Activated T-cell treated with anti-CD3 and anti-CD28 coated beads for 48 hours (primary cell): Measurements from ENCODE around the gene CXXC1.
A peak's percentile ranks its signal among the peaks of the same experiment; 100 is the strongest.
"Not testable (repeated sequence)": the region's sequence is repeated elsewhere in the genome, so short reads cannot be mapped to it uniquely, and the experiment has no call there.

ENCODE experiments used
- DNase-seq: peaks from one replicate; pipeline ENCODE4 v3.0.0-alpha.2; 2020; ENCODE audit warnings: low read depth

CXXC1 gene

DNA sequence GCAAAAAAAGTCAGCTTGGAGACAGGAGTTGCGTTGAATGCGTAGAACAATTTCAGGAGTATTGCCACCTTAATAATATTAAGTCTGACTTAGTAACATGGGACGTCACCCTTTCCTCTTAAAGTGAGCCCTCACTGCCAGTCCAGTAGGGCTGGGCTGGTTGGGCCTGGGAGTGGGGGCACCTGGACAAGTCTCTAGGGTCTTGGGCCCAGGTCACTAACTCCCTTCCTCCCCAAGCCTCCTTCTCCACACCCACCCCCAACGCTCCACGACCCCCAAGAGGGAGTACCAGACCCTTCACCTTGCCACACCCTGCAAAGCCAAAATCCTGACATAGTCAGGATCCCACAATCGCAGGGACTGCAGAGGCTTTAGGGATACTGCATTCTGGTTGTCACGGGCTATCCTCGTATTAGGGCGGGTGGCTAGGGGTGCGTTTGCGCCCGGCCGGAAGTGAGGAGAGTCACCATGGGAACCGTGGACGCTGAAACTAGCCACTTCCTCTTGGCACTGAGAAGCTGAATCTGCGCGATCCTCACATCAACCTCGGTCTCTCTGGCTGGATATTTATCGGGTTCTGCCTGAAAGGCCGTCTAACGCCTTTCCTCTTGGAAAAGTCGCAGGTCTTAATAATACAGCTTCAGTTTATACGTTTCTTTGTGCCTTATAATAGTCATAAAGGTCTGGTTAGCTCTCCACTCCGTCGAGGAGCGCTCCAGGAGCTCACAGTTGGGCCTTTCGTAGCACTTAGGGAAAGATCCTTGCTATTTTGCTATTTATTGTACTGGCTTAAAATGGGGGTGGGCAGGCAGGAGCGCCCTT lies 10.3 kb upstream of the CXXC1 start:
- DNase-seq, result peak; percentile 64

DNA sequence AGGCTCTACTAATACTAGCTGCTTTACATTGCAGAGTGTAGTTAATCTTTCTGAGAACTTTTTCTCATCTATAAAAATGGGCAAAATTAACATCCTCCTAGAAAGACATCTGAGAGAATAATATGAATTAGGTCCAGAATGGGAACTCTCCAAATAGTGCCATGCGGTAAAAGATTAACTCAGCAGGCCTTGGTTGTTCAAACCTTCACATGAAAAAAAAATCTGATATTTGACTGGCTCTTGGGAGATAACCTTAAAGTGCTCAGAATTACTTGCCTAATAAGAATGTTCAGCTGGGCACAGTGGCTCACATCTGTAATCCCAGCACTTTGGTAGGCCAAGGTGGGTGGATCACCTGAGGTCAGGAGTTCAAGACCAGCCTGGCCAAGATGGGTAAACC lies 5.5 kb upstream of the CXXC1 start:
- no peak for DNase-seq

DNA sequence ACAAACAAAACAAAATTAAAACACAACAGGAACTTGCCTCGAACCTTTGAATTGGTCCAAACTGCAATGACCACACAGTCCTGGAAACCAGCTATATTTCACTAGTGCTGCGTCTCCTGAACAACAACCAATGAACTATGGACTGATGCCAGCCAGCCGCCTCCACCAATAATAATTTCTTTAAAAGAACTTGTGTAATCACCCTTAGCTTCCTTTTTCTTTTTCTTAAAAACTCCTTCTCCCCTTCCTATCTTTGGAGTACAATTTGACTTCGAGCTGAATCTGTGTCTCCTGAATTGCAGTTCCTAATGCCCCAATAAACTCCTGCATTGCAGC lies 1.6 kb upstream of the CXXC1 start:
- no peak for DNase-seq

DNA sequence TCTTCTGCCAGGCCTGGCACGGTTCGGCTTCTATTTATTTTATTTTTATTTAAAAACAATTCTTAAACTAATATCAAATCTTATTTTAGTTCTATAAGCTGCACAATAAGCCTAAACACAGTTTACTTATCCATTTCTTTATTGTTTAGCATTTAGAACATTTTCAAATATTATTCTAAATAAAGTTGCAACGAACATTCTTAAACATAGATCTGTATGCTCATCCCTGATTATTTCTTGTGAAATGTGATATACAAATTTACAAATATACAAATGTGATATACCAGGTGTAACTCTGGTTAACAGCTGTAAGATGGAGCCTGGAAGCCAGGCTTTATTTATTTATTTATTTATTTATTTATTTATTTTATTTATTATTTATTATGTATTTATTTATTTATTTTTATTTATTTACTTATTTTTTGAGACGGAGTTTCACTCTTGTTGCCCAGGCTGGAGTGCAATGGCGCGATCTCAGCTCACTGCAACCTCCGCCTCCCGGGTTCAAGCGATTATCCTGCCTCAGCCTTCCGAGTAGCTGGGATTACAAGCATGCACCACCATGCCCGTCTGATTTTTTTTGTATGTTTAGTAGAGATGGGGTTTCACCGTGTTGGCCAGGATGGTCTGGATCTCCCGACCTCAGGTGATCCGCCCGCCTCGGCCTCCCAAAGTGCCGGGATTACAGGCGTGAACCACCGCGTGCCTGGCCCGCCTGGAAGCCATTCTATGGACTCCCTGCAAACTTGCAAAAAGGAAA lies 1.0 kb upstream of the CXXC1 start:
- DNase-seq, result not testable (repeated sequence)

DNA sequence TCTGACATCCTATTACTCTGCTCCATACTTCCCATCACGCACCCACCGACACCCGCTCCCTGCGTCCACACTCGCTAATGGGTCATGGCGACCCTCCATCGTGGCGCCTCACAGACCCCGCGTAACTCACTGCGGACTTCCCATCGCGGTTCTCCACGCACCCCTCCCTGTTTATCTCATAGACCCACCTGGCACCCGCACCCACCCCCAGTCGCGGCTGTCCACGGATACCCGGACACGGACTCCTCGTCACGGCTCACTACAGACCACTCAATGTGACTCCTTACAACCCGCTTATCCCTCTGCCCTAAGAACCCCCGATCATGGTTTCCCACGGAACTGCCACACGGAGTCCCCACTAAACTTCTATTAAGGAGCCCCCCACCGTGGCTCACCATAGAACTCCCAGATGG lies 458 bp downstream of the CXXC1 start:
- DNase-seq, result no peak

DNA sequence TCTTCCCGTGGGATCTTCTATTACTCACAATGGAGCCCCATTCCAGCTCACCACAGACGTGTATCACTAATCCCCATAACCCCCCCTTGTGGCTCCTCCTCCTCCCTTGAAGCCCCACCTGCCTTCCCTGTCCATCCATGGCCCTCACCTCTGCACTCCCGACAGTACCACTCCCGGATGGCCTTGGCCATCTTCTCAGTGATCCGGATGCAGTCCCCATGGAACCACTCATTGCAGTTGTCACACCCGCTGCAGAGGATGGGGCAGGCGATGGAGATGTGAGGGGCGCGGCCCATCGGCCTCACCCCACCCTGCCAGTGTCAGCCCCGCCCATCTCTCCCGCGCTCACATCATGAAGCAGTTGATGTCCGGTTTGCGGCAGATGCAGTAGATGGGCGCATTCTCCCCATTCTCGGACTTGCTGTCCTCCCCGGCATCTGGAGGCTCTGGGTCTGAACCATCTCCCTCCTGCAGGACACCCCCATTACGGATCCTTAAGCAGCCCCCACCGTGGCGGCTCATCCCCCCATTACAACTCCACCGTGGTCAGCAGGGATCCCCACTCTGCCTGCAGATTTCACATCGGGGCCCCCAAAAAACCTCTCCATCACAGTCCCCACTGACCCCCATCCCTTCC lies 983 bp downstream of the CXXC1 start:
- DNase-seq, result no peak

DNA sequence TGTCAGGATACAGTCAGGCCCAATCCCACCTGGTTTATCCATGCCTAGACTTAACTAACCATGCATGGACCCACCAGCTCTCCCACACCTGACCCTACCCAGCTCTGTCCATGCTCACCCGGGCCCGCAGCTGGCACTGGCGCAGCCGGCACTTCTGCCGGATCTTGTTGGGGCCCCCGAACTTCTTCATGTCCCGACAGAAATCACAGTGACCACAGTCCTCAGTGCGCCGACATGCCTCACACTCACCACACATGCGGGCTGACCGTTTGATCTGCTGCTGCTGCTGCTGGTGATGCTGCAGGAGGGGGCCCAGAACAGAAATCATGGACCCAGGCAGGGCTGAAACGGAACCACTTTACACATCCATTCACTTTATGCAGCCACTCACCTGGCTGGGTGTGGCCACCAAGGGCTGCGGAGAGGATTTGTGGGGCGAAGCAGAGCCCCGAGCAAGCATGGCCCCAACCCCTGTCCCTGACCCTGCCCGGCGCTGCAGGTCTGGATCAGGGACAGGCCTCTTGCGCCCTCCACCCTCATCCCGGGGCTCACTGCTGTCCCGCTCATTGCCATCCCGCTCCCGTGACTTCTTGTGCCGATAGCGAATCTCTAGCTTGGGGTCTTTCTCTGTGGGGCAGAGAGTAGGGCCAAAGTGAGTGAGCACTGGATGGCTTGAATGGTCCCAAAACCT lies 1.7 kb downstream of the CXXC1 start:
- no peak for DNase-seq

DNA sequence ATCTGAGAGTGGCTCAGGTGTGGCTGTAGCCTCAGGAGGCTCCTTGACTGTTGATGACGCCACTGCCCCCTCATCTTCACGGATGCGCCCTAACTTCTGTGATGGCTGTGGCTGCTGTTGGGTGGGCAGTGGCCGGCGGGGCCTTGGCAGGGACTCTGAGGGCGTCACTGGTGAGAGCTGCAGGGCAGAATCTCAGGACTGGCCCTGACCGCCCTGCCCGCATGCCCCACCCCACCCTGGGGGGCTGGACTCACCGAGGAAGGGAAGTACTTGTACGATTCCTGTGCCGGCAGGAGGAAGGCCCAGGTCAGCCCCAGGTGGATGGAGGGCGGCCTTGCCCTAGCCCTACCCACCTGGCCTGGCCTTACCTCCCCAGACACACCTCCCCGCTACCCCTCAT lies 2.4 kb downstream of the CXXC1 start:
- no peak for DNase-seq

DNA sequence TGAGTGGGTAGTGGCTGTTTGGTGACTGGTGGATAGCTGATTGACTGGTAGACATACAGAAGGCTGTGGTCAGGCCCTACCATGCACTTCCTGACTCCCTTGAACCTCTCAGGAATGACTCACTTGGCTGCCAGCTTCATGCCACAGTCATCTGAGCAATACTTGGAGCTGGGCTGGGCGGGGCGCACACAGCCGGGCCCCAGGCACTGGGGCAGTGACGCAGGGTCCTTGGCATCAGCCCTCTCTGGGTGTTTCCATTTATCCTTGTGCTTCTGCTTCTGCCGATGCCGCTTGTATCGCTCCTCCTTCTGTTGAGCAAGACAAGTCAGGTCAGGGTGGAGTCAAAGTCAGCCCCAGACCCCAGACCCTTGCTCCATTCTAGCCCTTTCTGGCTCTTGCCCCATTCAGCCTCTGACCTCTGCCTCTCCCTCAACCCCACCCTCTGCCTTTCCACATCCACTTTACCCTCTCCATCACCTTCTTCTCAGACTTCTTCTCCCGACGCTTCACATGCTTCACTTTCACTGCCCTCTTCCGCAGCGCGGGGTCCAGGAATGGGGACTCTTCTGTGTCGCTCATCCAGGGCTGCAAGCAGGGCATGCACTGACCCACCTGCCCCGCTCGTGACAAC lies 3.1 kb downstream of the CXXC1 start:
- no peak for DNase-seq

DNA sequence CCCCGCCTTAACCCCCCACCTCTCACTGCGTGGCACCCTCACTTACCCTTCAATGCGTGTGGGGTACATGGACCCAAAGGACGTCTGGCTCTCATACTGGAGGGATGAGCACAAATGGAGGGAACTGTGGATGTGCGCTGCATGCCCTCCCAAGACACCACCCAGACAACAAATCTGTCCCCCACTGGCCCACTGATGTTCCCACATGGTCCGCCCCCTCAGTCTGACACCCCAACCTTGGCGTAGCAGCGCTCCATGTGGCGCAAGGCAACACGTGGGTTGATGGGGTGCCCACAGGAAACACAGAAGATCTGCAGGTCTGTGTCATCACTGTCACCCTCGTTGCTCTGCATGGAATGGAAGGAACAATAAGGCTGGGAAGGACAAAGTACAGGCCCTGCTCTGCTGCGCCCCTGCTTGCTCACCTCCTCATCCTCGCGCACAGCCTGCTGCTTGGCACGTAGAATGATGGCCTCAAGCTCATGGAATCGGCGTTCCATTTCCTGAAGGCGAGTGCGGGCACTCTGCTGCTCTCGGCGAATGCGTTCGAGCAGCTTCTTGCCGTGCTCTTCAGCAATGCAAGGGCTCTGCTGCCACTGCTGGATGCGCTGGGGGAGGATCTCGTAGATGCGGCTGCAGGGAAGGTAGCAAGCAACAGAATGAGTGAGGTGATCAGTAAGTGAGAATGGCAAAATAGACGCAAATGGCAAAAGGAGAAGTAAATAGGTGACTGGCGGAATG lies 3.9 kb downstream of the CXXC1 start:
- DNase-seq, result no peak

DNA sequence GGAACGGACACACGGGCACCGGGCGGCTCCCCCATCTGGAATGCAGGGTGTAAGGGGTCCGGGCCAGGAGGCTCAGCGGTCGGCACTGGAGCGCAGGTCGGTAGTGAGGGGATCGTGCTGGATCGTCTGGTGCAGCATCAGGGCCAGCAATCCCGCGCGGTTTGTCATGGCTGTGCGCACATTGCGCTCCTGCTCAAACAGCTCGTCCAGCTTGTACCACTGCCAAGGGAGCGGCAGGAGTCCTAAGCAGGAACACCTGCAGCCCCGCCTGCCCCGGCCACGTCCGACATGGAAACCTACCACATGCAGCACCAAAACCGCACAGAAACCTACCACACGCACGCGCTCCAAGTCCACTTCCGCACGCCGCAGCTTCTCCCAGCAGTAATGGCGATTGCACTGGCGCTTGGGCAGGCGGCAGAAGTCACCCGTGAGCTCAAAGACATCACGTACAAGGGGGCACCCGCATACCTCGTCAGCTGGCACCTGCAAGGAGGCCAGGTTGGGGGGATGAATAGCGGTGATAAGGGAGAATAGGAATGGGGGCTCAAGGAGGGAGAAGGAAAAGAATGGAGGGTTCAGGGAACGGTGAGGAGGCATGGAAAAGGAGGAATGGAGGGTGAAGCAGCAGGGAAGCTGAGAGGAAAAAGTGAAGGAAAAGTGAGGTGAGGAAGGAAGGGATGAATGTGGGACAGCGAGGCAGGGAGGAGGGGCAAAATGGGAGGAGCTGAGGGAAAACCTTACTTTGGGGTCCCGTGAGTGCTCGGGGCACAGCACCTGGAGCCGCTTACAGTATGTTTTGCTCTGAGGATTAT lies 4.8 kb downstream of the CXXC1 start:
- no peak for DNase-seq

DNA sequence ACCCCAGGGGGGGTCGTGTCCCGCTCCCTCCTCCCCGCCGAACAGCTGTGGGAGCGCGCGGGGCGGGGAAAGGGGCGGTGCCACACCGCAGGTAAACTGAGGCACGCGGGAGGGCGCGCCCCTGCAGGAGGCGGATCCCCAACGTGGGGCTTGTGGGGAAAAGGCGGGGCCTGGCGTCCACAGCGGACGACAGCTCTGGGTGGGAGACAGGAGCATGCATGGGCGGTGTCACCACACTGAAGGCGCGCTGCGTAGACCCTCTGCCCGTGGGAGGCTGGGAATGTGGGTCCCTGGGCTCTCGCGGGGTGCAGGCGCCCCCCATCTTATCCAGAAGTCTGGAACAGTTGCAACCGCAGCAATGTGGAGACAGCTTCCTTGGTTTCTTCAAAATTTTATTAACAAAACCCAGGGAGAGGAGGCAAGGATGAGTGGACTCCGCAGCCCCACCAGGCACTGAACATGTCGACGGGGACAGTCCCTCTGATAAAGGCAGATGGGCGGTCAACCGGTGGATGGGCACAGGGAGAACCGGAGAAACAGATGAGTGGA lies 5.4 kb downstream of the CXXC1 start:
- no peak for DNase-seq

DNA sequence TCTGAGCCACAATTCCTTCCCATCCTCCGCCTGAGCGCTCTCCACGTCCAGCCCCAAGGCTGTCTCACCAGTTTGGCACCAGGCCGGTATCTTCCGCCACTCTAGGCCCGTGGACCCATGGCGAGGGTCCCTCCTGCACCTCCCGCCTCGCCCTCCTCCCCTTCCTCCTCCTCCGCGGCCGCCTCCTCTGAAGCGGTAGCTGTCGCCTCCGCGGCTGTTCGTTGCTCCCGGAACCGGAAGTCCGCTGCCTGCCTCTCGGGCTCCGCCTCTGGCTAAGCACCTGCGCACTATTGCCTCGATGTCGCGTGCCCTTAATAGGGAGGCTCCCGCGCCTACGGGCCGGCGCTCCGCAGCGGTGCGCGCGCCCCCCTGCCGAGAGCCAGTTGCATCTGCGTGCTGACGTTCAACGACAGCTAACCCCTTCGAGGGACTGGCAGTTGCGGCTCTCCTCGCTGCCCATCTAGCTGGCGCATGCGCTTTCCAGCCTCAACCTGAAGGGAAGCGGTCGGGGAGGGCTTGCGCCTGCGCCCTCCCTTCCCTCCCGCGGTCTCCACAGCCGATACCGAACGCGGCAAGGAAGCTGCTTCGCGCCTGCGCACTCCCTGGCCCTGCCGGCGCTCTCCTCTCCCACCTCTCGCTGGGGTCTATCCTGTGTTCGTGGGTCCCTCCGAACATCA lies 6.1 kb downstream of the CXXC1 start, which contains the start of gene MBD1:
MBD1 (minus strand) TSS at position 229 of the 677 bp plus-strand sequence. CDS start 1,531 bp downstream, outside the sequence.
- DNase-seq, result peak; percentile 91

DNA sequence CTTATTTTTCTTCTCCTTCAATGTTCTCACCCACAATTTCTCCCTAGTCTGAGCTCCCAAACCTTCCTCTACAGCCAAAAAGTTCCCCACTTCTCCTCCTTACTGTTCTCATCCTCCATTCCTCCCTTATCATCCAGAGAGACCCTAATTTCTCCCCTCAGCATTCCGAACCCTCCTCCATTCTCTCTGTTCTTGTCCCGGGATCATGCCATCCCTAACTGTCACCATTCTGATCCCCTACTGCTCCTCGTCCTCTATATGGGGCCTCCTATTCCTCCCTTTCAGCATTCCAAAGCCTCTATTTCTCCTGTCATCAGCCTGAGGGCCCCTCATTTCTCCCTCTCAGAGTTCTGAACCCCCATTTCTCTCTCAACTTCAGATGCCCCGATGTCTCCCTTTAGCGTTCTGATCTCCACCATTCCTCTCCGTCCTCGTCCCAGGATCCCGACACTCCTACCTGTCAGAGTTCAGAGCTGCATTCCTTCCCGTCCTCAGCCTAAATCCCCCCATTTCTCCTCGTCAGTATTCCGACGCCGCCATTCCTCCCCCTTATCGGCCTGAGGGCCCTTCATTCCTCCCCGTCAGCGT lies 6.7 kb downstream of the CXXC1 start:
- DNase-seq, result no peak

DNA sequence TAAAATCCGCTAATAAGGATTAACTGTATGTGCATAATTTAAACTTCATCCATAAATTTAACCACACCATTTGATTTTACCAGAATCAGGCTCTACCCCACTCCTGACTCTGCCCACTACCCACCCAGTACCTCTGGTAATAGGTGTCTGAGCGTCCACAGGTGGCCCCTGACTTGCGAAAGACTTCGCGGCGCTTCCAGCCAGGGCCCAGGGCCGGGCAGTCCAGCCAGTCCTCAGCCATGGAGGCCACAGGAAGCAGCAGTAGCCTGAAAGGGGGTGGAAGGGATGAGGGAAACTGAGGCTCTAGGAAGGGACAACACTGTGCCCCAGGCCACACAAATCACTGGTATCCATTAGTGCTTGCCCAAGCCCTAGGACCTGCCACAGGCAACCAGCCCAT lies 7.7 kb downstream of the CXXC1 start:
- no peak for DNase-seq

DNA sequence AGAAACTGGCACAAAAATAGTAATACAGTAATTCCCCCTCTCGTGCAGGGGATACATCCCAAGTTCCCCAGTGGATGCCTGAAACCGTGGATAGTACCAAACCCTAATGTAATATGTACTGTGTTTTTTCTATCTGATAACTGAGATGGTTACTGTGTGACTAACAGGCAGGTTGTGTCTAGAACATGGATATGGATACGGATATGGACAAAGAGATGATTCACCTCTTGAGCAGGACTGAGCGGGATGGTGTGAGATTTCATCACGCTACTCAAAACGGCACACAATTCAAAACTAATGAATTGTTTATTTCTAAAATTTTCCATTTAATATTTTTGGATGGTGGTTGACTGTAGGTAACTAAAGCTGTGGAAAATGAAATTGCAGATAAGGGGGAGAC lies 9.6 kb downstream of the CXXC1 start:
- DNase-seq, result no peak

DNA sequence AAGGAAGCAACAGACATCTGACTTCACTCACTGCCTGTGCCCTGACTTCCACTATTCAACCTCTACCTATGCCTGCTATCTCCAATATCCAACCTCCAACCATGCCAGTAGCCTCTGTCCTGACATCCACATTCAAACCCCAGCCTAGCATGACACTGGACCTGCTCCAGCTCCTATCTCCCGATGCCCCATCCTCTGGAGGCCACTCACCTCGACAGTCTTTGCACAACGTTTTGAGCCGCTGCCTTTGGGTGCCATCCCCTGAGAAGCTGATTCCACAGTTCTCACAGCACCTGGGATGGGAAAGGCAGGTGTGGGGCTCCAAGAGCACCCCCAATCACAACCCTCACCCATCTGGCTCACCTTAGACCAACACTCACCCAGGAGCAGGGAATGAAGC lies 11.0 kb downstream of the CXXC1 start:
- DNase-seq, result no peak

DNA sequence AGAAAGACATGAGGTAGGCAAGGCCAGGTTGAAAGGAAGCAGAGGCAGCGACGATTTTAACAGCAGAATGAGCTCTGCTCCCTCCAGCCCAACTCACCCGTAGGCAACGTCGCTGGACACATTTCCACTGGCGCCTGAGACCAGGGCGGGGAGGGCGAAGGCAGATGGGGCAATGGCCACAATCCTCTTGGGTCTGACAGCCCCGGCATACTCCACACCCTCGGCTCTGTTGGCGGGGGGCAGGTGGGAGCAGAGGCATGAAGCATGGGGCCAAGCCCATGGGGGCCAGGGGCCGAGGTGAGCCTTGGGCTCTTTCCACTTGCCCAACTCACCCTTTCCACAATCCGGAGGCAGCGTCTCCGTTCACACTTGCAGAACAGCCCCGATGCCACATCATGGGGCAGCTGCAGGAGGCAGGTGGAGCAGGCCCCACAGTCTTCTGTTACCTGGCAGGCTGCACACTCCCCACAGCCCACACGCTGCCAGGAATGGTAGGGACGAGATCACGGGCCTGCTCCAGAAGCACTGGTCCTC lies 11.9 kb downstream of the CXXC1 start:
- DNase-seq, result no peak

DNA sequence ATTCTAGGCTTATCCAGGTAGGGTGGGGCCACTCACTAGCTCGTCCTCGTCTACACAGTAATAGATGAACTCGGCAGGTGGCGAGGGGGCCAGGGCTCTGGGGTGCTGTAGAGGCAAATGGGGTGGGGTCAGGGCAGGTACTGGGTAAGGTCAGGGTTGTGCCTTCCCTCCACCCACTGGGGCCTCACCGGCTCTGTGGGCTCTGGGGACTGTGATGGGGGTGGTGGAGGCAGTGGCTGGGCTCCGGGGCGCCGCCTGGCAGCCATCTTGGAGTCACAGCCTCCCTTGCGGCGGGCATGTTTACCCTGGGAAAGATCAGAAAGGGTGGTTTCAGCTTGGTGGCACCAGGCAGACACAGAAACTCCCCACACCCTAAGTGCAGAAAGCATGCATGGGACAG lies 12.6 kb downstream of the CXXC1 start:
- no peak for DNase-seq
